Adrenal gland (tissue), 12 donors: ENCODE measurements around the gene ENOX1. TPM values are rescaled to one million over a fixed set of nuclear protein-coding genes. Genes with fewer than 3 reads are reported as not detected.
A peak's percentile ranks its signal among the peaks of the same experiment; 100 is the strongest.

Experiments
- DNase-seq, 7 donors: peaks; one replicate each; pipeline ENCODE4 v3.0.0-alpha.2; 2019 to 2020
- H3K27ac ChIP-seq, 5 donors: fragments of 200-600 bp; sonication (generic) in 4 of 5; 1 replicate in 3 of 5; 2 replicates in 2 of 5; pipeline versions ENCODE4 v1.5.1 to v1.8.0; 2016 to 2020; ENCODE audit warnings: mild to moderate bottlenecking in 1 of 5
- H3K27me3 ChIP-seq: fragments of 200-600 bp; 2 replicates; pipeline ENCODE4 v1.8.0; 2021
- H3K36me3 ChIP-seq, 2 donors: fragments of 200-600 bp; replicated peaks in 1 of 2; 1 replicate in 1 of 2; 2 replicates in 1 of 2; pipeline versions ENCODE4 v1.5.1 to v1.8.0; 2018 to 2022
- H3K4me1 ChIP-seq, 2 donors: fragments of 200-600 bp; replicated peaks in 1 of 2; 1 replicate in 1 of 2; 2 replicates in 1 of 2; pipeline versions ENCODE4 v1.5.1 to v1.8.0; 2018 to 2021
- H3K4me3 ChIP-seq, 4 donors: fragments of 200-600 bp; sonication (generic) in 3 of 4; one replicate each; pipeline ENCODE4 v1.5.1; 2016 to 2018
- H3K9me3 ChIP-seq, 3 donors: fragments of 200-600 bp; sonication (generic) in 1 of 3; replicated peaks in 1 of 3; 1 replicate in 2 of 3; 2 replicates in 1 of 3; pipeline versions ENCODE4 v1.5.1 to v1.8.0; 2016 to 2021
- POLR2A ChIP-seq, 2 donors: fragments of 450-650 bp; IDR thresholded peaks; one replicate each; pipeline ENCODE4 v1.6.1; 2017; ENCODE audit warnings: antibody characterized with exemption in 2 of 2, mild to moderate bottlenecking in 2 of 2, moderate library complexity in 1 of 2
- WGBS, 4 donors: extraction: QIAGEN DNeasy Blood & Tissue Kit in 2 of 4; methylation state at CpG; one replicate each; pipeline versions ENCODE4 v1.1.5 to v1.1.7; 2013 to 2017; 5-methylcytosine and 5-hydroxymethylcytosine counted together
- intact Hi-C, 2 donors: fragments of 100-400 bp; cut with DNase I; formaldehyde crosslinking; loops; one replicate each; pipeline versions ENCODE4 v1.14.1 to v1.15.0; 2022 to 2023
- polyA plus RNA-seq, 3 donors: library from polyadenylated mRNA; stranded (reverse); fragments of 200-250 nt in 2 of 3; fragments of 350-450 nt in 1 of 3; fragmentation: Illumina TruSeq in 1 of 3; extraction: RNeasy Lipid Tissue Mini Kit (QIAGEN cat#74804) in 1 of 3; gene quantifications; one replicate each; pipeline ENCODE4 v1.2.3, GENCODE V29; 2013 to 2014
- total RNA-seq, 9 donors: library from RNA; depleted of rRNA in 4 of 9; stranded (reverse); fragments of >200 nt in 4 of 9; fragments of 120-200 nt in 1 of 9; fragmentation: NEBNext Ultra II Directional in 1 of 9; extraction: Animal tissue kit (Norgen Biotek cat#: 25700) in 1 of 9; gene quantifications; one replicate each; pipeline versions ENCODE4 v1.1.0 to v1.2.4, GENCODE V29; 2013 to 2023
- TF ChIP-seq, protein P1 (sequence below), 6 experiments: fragments of 450-650 bp in 4 of 6; fragments of 200-600 bp in 2 of 6; sonication (generic) in 1 of 6; IDR thresholded peaks; 1 replicate in 5 of 6; 2 replicates in 1 of 6; pipeline versions ENCODE4 v1.5.1 to v1.8.0; 2016 to 2021; ENCODE audit warnings: antibody characterized with exemption in 6 of 6, mild to moderate bottlenecking in 2 of 6, moderate library complexity in 1 of 6
- donor health status: healthy with polysubstance abuse.
- donor health status: Bipolar disorder and iron deficiency.
- donor health status: DM: yes; HTN: yes; CAD: no.
- donor health status: DM: no; HTN: no; CAD: no.
- donor health status: DM: no; HTN: no; CAD: no.
- donor health status: DM: yes; HTN: yes; CAD: no.

ENOX1 gene
- total and polyA plus RNA-seq, 12 donors, result 0.25 to 5.8 (median 1.6) TPM

DNA sequence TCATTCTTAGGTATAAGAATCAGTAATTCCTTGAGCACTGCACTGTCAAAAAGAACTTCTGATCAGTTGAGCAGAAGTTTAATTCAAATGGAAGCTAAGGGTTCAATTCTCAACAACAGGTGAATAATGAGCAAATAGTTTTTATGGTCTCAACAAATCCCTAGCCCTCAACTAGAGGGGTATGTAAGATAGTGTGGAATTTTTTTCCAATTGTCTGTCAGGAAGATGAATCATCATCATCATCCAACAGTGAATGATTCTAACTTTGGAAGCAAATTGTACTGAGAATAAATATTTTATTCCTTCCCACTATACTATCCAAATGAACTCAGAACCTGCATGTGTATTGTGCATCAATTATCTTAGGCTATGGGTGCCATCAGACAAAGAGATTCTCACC is 372.7 kb downstream of the ENOX1 start:
- Histone ChIP-seq H3K27ac (no peak overlapping the region), H3K9me3 (no peaks in the 10 kb centered on the region), H3K4me3 (no peak overlapping the region), H3K4me1 (no peaks in the 10 kb centered on the region), H3K27me3 (no peaks in the 10 kb centered on the region), H3K36me3 (no peaks in the 10 kb centered on the region)
- intact Hi-C loops, result no loop called here
- TF ChIP-seq, protein P1, sequence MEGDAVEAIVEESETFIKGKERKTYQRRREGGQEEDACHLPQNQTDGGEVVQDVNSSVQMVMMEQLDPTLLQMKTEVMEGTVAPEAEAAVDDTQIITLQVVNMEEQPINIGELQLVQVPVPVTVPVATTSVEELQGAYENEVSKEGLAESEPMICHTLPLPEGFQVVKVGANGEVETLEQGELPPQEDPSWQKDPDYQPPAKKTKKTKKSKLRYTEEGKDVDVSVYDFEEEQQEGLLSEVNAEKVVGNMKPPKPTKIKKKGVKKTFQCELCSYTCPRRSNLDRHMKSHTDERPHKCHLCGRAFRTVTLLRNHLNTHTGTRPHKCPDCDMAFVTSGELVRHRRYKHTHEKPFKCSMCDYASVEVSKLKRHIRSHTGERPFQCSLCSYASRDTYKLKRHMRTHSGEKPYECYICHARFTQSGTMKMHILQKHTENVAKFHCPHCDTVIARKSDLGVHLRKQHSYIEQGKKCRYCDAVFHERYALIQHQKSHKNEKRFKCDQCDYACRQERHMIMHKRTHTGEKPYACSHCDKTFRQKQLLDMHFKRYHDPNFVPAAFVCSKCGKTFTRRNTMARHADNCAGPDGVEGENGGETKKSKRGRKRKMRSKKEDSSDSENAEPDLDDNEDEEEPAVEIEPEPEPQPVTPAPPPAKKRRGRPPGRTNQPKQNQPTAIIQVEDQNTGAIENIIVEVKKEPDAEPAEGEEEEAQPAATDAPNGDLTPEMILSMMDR (IDR thresholded peaks at IDR 0.05), result no peak
- TF ChIP-seq POLR2A (IDR thresholded peaks at IDR 0.05), result no peak
- no peak for DNase-seq

DNA sequence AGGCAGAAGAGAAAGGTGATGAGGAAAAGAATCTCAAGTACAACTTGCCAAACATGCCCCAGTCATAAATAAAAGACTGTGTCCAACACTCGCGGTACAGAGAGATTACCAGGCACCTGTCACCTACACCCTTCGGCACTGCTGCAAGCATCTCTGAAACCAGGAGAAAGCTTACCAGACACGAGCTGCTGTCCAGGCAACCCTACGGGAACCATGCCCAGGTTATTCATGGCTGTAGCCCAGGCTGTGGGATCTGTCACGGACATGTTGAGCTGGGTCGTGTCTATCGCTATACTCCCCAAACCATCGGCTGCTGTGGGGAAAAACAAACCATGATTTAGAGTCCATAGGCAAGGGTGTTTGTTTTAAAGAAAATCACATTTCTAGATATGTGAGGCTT is 375.0 kb downstream of the ENOX1 start:
- peak in 1 of 7 donors; percentile 67 for DNase-seq
- H3K9me3 ChIP-seq, result no peaks in the 10 kb centered on the region
- H3K4me3 ChIP-seq, result no peak overlapping the region
- intact Hi-C loops, result no loop called here
- H3K27ac ChIP-seq, result no peak overlapping the region
- H3K27me3 ChIP-seq, result no peaks in the 10 kb centered on the region
- no peak for TF ChIP-seq POLR2A (IDR thresholded peaks at IDR 0.05)
- TF ChIP-seq, protein P1 (IDR thresholded peaks at IDR 0.05), result no peak
- no peaks in the 10 kb centered on the region for H3K4me1 ChIP-seq
- H3K36me3 ChIP-seq, result no peaks in the 10 kb centered on the region
- WGBS, 4 donors, result 79 to 83% (median 80%) methylated on average over 9 of the region's 9 CpGs

DNA sequence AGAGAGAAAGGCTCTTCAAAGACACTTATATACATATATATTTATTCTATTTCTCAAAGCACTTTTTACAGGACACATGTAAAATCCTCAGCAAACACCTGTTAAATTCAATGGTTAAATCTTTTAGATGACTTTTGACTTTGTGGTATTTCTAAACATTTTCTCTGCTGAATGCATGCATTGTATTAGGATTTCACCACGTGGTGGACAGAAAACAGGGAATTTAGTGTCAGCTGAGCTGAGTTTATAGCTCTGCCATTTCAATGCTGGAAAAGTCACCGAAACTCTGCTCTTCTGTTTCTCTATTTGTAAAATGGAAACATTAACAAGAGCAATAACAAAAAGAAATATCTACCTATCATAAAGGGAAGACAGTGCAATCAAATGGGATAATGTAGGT is 375.6 kb downstream of the ENOX1 start:
- Histone ChIP-seq H3K9me3 (no peaks in the 10 kb centered on the region), H3K4me3 (no peak overlapping the region), H3K27ac (no peak overlapping the region), H3K27me3 (no peaks in the 10 kb centered on the region), H3K36me3 (no peaks in the 10 kb centered on the region), H3K4me1 (no peaks in the 10 kb centered on the region)
- intact Hi-C loops, result no loop called here
- 73 to 85% (median 82%) methylated on average over 2 of the region's 2 CpGs for WGBS, 4 donors
- DNase-seq, result no peak
- TF ChIP-seq, protein P1 (IDR thresholded peaks at IDR 0.05), result no peak
- TF ChIP-seq POLR2A (IDR thresholded peaks at IDR 0.05), result no peak

DNA sequence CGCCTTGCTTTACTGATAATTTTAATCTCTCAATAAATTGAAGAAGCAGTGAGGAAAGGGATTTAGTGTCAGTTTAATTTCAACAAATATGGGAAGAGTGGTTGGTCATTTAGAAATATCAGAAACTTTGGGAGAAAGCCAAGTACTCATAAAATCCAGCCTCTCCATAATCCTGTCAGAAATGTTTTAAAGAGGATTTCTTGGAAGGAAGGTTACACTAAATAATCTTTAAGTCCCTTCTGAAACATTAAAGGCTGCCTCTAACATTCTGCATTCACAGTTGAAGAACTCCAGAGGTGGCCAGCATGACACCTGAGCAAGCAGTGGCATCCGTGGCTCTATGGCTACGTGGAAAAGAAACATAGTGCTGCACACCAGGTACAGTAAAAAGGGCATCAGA is 378.5 kb downstream of the ENOX1 start:
- Histone ChIP-seq H3K4me1 (no peaks in the 10 kb centered on the region), H3K36me3 (no peaks in the 10 kb centered on the region), H3K27ac (no peak overlapping the region), H3K27me3 (no peaks in the 10 kb centered on the region), H3K9me3 (no peaks in the 10 kb centered on the region), H3K4me3 (no peak overlapping the region)
- intact Hi-C loops, result no loop called here
- WGBS, 4 donors, result 84 to 94% (median 90%) methylated on average over 3 of the region's 3 CpGs
- TF ChIP-seq, protein P1 (IDR thresholded peaks at IDR 0.05), result no peak
- TF ChIP-seq POLR2A (IDR thresholded peaks at IDR 0.05), result no peak
- DNase-seq, result no peak
